ENCODE data around the gene ELMO3. TPM values are rescaled to one million over a fixed set of nuclear protein-coding genes. Genes with fewer than 3 reads are reported as not detected.

The ELMO3 gene
- total RNA-seq, 2 experiments from 2014 or later, result 7.6 to 7.8 TPM

DNA sequence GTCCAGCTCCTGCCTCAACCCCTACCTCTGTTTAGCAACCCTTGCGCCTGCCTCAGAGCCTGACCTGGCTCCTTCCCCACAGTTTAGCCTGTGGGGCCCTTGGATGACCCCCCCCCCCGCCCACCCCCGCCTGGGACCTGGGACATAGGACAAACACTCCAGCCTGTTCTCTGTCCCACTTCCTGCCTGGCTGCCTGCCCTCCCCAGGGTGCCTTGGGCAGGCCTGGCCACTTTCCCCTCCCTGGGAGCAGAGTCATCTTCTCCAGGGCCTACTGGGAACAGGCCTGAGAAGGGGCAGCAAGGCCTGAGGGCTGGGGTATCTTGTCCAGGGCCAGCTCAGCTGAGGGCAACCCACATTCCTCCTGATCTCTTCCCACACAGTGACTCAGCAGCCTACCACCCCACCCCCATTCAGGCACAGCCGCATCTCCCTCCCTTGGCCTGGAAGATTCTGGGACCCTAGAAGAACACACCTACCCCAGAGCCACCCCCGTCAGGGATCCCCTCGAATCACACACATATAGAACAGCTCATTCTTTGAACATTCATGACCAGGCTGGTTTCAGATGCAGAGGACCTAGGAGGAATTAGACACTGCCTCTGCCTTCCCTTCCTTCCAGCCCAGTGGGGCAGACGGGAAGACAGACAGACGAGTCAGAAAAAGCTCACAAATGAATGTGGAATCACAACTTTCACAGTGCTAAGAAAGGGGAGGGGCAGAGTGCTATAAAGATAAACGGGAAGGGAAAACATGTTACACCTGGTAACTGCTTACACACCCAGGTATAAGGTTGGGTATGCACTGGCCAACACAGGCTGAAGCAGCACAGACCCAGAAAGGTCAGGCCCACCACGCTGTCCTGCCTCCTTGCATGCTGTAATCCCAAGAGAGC is 42.3 kb downstream of the ELMO3 start:
- CTCF ChIA-PET (ENCODE audit: unreplicated experiment), result interaction anchor here (2.2 kb wide), 1 partner anchor 14 kb away, joined by 6 read pairs; the partner anchor contains the start of gene TMEM208
- no peak for DNase-seq (ENCODE audit: low spot score)
- Histone ChIP-seq H3K9me3 (ENCODE audit: low read length) (no peaks in the 10 kb centered on the region), H2AFZ (ENCODE audit: low read length) (no peak overlapping the region), H3K4me1 (ENCODE audit: insufficient read depth, low read length, poor library complexity, severe bottlenecking) (peaks cover 50% of the 10 kb centered on the region), H3K4me3 (ENCODE audit: low read depth, low read length, poor library complexity, severe bottlenecking) (no peak overlapping the region), H3K36me3 (ENCODE audit: insufficient read depth, low read length) (peaks cover 14% of the 10 kb centered on the region; the same call in 1 of the 2 replicates), H4K20me1 (ENCODE audit: insufficient read depth, low read length) (no peaks in the 10 kb centered on the region), H3K9me2 (ENCODE audit: insufficient read depth, low read length) (no peaks in the 10 kb centered on the region), H3K4me2 (ENCODE audit: low read length) (no peak overlapping the region), H3K27ac (ENCODE audit: low read depth, low read length, poor library complexity, severe bottlenecking) (no peak overlapping the region), H3K79me2 (ENCODE audit: insufficient read depth, low read depth, low read length) (no peaks in the 10 kb centered on the region; the same call in 1 of the 2 replicates)
- TF ChIP-seq EZH2phosphoT487 (IDR thresholded peaks at IDR 0.05; ENCODE audit: borderline replicate concordance, low read depth, low read length), result no peak
- TF ChIP-seq, protein P1, sequence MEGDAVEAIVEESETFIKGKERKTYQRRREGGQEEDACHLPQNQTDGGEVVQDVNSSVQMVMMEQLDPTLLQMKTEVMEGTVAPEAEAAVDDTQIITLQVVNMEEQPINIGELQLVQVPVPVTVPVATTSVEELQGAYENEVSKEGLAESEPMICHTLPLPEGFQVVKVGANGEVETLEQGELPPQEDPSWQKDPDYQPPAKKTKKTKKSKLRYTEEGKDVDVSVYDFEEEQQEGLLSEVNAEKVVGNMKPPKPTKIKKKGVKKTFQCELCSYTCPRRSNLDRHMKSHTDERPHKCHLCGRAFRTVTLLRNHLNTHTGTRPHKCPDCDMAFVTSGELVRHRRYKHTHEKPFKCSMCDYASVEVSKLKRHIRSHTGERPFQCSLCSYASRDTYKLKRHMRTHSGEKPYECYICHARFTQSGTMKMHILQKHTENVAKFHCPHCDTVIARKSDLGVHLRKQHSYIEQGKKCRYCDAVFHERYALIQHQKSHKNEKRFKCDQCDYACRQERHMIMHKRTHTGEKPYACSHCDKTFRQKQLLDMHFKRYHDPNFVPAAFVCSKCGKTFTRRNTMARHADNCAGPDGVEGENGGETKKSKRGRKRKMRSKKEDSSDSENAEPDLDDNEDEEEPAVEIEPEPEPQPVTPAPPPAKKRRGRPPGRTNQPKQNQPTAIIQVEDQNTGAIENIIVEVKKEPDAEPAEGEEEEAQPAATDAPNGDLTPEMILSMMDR (conservative IDR thresholded peaks at IDR 0.05; ENCODE audit: low read length), result no peak
- no TSS peak for BruUV-seq (replicated peaks)
- intact Hi-C loops (cut with micrococcal nuclease; ENCODE audit: unreplicated experiment), result no loop called here
- POLR2A ChIA-PET, result interaction anchor here (0.7 to 1.6 kb wide), 3 partner anchors 14 to 289 kb away, joined by 3 to 9 read pairs (median 5); partner anchors contain the start of gene TMEM208

DNA sequence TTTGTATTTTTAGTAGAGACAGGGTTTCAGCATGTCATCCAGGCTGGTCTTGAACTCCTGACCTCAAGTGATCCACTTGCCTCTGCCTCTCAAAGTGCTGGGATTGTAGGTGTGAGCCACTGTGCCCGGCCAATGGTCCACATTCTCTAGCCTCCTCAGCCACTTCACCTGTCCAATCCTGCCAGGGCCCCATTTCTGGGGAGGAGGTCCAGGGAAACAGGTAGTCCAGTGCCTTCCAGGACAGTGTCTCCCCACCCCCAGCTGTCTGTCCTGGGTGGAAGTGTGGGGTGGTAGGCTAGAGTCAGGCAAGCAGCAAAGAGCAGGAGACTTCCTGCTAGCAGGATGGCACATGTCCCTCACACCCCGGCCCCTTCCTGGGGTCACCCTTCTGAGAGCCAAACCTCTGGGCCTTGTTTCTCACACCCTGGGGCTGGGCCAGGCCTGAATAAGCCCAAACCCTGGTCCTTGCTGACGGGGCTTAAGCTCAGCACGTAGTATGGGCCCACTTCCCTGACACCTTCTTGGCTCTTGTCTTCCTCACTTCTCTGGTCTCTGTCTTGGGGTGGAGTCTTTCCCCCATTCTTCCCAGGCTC is 43.3 kb downstream of the ELMO3 start:
- CTCF ChIA-PET (ENCODE audit: unreplicated experiment), result interaction anchor here (2.2 kb wide), 1 partner anchor 15 kb away, joined by 6 read pairs; the partner anchor contains the start of gene TMEM208
- no peaks in the 10 kb centered on the region; the same call in 1 of the 2 replicates for H3K79me2 ChIP-seq (ENCODE audit: insufficient read depth, low read depth, low read length)
- no peak overlapping the region for H3K4me3 ChIP-seq (ENCODE audit: low read depth, low read length, poor library complexity, severe bottlenecking)
- peaks cover 8% of the 10 kb centered on the region; the same call in 1 of the 2 replicates for H3K36me3 ChIP-seq (ENCODE audit: insufficient read depth, low read length)
- no peaks in the 10 kb centered on the region for H4K20me1 ChIP-seq (ENCODE audit: insufficient read depth, low read length)
- peaks cover 50% of the 10 kb centered on the region for H3K4me1 ChIP-seq (ENCODE audit: insufficient read depth, low read length, poor library complexity, severe bottlenecking)
- H3K27ac ChIP-seq (ENCODE audit: low read depth, low read length, poor library complexity, severe bottlenecking), result no peak overlapping the region
- BruUV-seq (replicated peaks), result no TSS peak
- H3K9me3 ChIP-seq (ENCODE audit: low read length), result no peaks in the 10 kb centered on the region
- intact Hi-C loops (cut with micrococcal nuclease; ENCODE audit: unreplicated experiment), result no loop called here
- H3K9me2 ChIP-seq (ENCODE audit: insufficient read depth, low read length), result no peaks in the 10 kb centered on the region
- DNase-seq (ENCODE audit: low spot score), result no peak
- POLR2A ChIA-PET, result interaction anchor here (1.0 to 1.6 kb wide), 2 partner anchors 9 to 15 kb away, joined by 3 to 5 read pairs; partner anchors contain the start of gene TMEM208
- H2AFZ ChIP-seq (ENCODE audit: low read length), result no peak overlapping the region
- TF ChIP-seq, protein P1 (conservative IDR thresholded peaks at IDR 0.05; ENCODE audit: low read length), result no peak
- no peak for TF ChIP-seq EZH2phosphoT487 (IDR thresholded peaks at IDR 0.05; ENCODE audit: borderline replicate concordance, low read depth, low read length)
- H3K4me2 ChIP-seq (ENCODE audit: low read length), result no peak overlapping the region
